Bronchial epithelial cell (primary cell): ENCODE measurements around the gene SLC46A3. TPM values are rescaled to one million over a fixed set of nuclear protein-coding genes. Genes with fewer than 3 reads are reported as not detected.

ENCODE experiments used
- DNase-seq: peaks from one replicate; pipeline ENCODE4 v3.0.0-alpha.2; 2010; ENCODE audit warnings: low read depth
- FAIRE-seq: peaks from 2 replicates; lab custom pipeline; 2011; peaks lifted over from hg19 to GRCh38; lab: Jason Lieb, UNC
- H3K27me3 ChIP-seq: 2 replicates; pipeline ENCODE4 v1.5.1; 2011; ENCODE audit warnings: low read length; ENCODE audit not compliant: control insufficient read depth, insufficient read depth
- H3K36me3 ChIP-seq: 2 replicates; pipeline ENCODE4 v1.5.1; 2011; ENCODE audit warnings: low read length; ENCODE audit not compliant: control insufficient read depth, insufficient read depth
- H3K4me3 ChIP-seq: 2 replicates; pipeline ENCODE4 v1.5.1; 2011; ENCODE audit warnings: mild to moderate bottlenecking, low read depth, low read length, control low read depth
- CTCF ChIP-seq: IDR thresholded peaks from 2 replicates; pipeline ENCODE4 v1.5.1; 2011; ENCODE audit warnings: mild to moderate bottlenecking, moderate library complexity, low read length, control low read depth, inconsistent platforms; ENCODE audit not compliant: insufficient read depth, severe bottlenecking
- total RNA-seq: library from RNA; depleted of rRNA; stranded (reverse); fragments of >200 nt; gene quantifications from 2 replicates; pipeline ENCODE4 v1.2.1, GENCODE V29; 2014

The SLC46A3 gene
- total RNA-seq, 1 donor from 2014 or later: 0.79 TPM

DNA sequence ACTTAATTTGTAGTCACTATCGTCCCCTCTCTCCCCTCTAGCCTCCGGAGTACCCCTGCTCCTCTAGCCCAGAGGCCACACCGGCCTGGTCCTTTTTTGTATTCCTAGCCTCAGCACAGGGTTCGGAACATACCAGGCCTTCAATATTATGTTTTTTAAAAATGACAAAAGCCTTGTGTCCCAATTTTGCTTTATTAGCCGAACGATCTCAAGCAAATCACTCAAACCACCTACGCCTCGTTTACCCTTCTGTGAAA lies 60.3 kb downstream of the SLC46A3 start:
- no peaks in the 10 kb centered on the region for H3K27me3 ChIP-seq
- DNase-seq: no peak
- H3K36me3 ChIP-seq: peaks cover 5% of the 10 kb centered on the region
- TF ChIP-seq CTCF: no peak
- H3K4me3 ChIP-seq: peak overlapping the region; percentile 91
- FAIRE-seq: no peak

DNA sequence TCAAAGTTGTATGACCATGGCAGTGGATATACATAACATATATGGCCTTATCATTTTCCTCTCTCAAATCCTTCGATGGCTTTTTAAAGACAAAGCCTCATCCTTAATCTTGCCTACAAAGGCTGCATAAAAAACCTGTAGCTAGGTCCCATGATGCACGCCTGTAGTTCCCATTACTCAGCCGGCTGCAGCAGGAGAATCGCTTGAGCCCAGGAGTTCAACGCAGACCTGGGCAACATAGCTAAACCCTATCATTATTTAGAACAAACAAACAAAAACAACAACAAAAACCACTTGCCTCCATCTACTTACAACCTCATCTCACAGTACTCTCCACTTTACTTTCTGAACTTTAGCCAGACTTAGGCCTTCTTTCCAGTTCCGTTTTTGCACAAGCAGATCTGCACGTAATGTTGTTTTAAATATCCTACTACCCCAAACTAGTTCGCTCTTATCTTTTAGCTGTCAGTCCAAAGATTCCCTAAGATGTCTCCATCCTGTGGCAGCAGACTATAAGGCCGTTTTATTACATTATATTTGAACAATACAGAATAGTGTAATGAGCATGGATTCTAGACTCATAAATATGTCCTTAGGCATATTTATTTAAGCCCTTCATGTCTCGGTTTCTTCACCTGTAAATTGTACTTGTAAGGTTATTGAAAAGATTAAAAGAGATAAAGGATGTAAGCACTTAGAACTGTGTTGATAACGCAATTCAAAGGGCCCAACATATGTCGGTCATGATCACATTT lies 60.8 kb downstream of the SLC46A3 start:
- FAIRE-seq (no peak), DNase-seq (peak; percentile 19)
- H3K27me3 ChIP-seq: no peaks in the 10 kb centered on the region
- H3K36me3 ChIP-seq: peaks cover 4% of the 10 kb centered on the region
- H3K4me3 ChIP-seq: peak overlapping the region; percentile 91
- TF ChIP-seq CTCF: no peak

- Histone ChIP-seq H3K27me3 (no peaks in the 10 kb centered on the region), H3K36me3 (no peaks in the 10 kb centered on the region), H3K4me3 (no peak overlapping the region)
- no peak for TF ChIP-seq CTCF
- FAIRE-seq: no peak
- DNase-seq: peak; percentile 61
These were observed 63.2 kb downstream of the SLC46A3 start for GRCh38 chr13:28655561-28655960.

GRCh38 chr13:28654276-28654675 lies 64.5 kb downstream of the SLC46A3 start:
- Histone ChIP-seq H3K4me3 (no peak overlapping the region), H3K27me3 (no peaks in the 10 kb centered on the region), H3K36me3 (no peaks in the 10 kb centered on the region)
- FAIRE-seq: no peak
- no peak for TF ChIP-seq CTCF
- DNase-seq: no peak

GRCh38 chr13:28653111-28653510 lies 65.7 kb downstream of the SLC46A3 start:
- no peak for FAIRE-seq
- Histone ChIP-seq H3K27me3 (no peaks in the 10 kb centered on the region), H3K4me3 (no peak overlapping the region), H3K36me3 (no peaks in the 10 kb centered on the region)
- no peak for TF ChIP-seq CTCF
- DNase-seq: no peak
